Activated gamma-delta T cell treated with Interleukin-2 at 50 U/mL for 16 hours (primary cell): ENCODE measurements around the gene TSKU.
"Not testable (repeated sequence)": the region's sequence is repeated elsewhere in the genome, so short reads cannot be mapped to it uniquely, and the experiment has no call there.

Source experiments
- DNase-seq: peaks from one replicate; pipeline ENCODE4 v3.0.0-alpha.2; 2020

The TSKU gene

DNA sequence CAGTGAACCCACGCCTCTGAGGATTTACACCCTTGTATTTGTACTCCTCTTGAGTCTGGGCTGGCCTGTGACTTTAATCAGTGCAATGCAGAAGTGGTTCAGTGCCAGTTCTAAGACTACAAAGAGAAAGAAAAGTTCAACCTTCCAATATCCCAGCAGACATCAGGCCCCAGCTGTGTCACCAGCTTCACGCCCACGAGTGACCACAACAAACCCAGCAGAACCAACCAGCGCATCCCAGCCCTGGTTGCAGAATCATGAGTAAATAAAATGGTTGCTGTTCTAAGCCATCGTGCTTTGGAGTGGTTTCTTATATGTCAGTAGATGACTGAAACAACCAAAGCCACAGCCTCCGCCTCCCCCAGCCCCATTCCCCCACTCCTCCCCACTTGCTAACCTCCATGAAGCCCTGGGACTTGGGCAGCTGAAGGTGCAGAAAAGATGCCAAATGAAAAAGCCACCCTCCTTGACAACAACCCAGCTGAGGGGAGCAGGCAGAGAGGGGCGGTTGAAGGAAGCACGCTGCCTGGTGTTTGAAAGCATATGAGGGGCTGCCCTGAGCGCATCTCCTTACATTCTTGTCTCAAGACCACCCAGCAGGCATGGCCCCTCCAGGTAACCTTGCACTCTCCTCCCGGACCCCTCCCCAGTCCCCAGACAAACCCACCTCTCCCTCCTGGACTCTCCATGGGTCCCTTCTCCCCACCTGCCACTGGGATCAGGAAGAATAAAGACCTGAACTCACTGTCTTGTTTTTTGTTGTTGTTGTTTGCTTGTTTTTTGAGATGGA, 20.9 kb downstream of the TSKU start:
- DNase-seq = no peak

DNA sequence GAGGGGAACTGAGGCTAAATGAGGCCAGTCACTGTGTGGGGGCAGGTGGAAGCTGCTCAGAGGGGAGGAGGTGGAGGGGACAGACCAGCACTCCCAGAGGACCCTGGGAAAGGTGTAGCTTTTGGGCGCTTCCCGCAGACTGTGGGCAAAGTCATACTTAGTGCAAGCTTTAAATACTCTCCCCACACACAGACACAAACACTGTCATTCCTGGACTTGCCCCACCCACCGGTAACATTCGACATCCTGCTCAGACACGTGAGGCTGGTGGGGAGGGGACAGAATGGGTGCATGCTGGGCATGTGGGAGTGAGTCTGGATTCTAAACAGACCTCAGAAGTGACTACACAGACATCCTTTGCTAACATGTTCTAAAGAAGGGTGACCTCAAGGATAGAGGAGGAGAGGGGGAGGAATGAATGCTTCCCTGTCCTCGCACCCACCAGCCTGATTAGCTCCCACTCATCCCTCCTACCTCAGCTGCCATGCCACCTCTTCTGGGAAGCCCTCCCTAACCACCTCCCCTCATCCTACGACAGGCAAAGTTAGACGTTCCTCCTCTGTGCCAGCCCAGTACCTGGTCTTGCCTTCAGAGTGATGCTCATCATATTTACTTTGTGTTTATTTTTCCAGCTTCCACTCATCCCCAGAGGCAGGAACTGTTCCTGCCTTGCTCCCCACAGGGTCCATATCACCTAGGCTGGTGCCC, 22.2 kb downstream of the TSKU start:
- DNase-seq = no peak

- DNase-seq = no peak
These were observed 23.0 kb downstream of the TSKU start for GRCh38 chr11:76806131-76806530.

DNA sequence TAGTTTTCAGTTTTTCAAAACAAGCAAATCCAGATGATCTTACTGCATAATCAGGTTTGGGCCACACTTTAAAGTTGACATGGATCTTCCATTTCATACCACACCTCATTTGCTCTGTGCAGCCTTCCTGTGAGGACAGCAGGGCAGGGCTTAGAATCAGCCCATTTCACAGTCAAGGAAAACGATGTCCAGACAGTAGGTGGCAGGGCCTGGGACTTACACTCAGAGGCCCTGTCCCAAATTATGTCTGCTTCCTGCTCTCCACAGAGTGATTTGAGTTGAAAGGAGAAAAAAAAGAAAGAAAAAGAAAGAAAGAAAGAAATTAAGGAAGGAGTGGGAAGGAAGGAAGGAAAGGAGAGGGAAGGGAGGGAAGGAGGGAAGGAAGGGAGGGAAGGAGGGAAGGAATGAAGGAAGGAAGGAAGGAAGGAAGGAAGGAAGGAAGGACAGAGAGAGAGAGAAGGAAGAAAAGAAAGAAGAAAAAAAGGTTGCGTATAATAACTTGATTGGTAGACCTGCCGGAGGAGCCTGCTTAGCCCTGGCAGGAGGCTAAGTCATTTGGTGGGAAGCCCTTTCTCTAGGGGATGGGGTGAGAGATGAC, 23.6 kb downstream of the TSKU start:
- DNase-seq = no peak

DNA sequence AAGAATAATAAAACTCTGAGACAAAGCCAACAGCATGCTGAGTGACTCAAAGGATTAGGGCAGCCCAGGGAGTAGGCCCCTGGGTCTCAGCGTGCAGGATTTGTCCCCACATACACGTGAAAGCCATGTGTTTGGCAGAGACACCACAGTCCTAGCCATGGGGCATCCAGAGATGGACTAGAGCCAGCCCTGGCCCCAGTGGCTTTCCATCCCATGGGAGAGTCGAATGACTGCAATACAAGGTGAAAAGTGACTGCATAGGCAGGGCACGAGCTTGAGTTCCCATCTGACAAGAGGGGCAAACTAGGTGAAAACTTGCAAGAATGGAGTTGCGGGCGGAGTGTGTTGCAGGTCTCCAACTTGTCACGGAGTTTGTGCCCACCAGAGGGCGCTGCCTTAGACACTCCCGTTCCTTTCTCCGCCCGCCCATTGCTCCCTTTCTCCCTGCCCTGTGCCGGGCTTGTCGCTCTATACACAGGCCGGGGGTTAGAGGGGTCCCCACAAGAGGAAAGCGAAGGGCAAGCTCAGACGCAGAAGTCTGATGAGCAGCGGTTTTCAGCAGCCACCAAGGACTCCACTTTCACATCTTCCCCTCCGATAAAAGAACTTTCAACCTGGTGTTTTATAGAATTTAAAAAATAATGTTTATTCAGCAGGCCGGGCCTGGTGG, 24.2 kb downstream of the TSKU start:
- peak; percentile 47 for DNase-seq

GRCh38 chr11:76808171-76808570, 25.0 kb downstream of the TSKU start:
- DNase-seq = no peak

- no peak for DNase-seq
These were observed 25.8 kb downstream of the TSKU start for GRCh38 chr11:76808996-76809395.

DNA sequence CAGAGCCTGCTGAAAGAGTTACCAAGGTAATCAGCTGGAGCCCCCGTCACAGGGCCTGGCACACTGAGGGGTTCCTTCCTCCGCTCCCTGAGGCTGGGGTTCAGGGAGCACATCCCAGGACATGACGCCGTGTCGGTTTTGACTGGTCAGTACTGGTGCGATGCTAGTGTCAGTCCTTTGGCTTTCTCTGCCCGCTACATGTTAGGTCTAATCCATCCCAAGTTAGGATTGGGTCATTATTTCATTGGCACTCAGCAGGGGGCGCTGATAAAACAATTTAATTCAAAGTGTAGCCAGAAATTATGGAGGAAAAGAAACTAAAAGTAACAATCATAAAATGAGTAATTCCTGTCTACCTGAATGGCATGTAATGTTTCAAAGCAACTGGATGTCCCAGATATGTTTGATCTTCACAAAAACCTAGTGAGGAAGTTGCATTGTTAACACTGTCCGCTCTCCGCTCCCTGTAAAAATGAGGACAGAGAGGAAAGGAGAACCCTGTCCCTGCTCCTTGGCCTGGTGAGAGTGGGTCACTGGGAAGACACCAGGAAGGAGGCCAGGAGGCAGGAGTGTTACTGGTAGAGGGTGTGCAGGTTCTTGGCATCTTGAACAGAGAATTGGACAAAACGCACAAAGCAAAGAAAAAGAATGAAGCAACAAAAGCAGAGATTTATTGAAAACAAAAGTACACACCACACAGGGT, 27.1 kb downstream of the TSKU start:
- DNase-seq = no peak

GRCh38 chr11:76811259-76811658, 28.1 kb downstream of the TSKU start:
- no peak for DNase-seq

- no peak for DNase-seq
These were observed 31.3 kb downstream of the TSKU start for GRCh38 chr11:76814414-76814813.

DNA sequence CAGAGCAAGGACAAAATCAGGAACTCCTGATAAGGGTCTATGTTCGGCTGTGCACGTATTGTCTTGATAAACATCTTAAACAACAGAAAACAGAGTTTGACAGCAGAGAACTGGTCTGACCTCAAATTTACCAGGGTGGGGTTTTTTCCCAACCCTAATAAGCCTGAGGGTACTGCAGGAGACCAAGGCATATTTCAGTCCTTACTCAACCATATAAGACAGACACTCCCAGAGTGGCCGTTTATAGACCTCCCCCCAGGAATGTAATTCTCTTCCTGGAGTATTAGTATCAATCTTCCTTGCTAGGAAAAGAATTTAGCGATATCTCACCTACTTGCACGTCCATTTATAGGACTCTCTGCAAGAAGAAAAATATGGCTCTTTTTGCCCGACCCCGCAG, 32.5 kb downstream of the TSKU start:
- not testable (repeated sequence) for DNase-seq

GRCh38 chr11:76820184-76820566, 37.0 kb downstream of the TSKU start:
- DNase-seq = no peak

DNA sequence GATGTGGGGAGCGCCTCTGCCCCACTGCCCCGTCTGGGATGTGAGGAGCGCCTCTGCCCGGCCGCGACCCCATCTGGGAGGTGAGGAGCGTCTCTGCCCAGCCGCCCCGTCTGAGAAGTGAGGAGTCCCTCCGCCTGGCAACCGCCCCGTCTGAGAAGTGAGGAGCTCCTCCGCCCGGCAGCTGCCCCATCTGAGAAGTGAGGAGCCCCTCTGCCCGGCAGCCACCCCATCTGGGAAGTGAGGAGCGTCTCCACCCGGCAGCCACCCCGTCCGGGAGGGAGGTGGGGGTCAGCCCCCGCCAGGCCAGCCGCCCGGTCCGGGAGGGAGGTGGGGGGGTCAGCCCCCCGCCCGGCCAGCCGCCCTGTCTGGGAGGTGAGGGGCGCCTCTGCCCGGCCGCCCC, 38.2 kb downstream of the TSKU start:
- DNase-seq = not testable (repeated sequence)

- DNase-seq = no peak
These were observed 39.2 kb downstream of the TSKU start for GRCh38 chr11:76822406-76822805.

DNA sequence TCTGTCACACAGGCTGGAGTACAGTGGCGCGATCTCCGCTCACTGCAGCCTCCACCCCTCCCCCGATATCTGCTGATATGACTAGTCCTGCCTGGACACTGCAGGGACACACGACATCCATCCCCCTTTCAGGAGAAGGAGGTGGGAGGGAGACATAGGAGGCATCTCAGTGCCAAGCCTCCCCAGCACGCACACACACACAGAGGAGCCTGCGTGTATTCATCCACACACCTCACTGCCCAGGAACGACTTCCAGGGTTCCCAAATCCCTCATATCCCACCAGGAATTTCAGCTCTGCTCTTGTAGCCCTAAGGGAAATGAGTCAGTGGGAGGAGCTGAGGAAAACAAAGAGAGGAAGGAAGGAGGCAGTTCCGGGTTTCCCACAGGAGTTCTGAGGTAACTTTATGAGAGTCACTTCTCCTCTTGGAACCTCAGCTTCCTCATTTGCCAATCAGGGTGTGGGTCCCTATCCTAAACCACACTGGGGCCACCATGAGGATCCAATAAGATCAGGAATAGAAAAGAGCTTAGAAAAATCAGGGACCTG, 40.4 kb downstream of the TSKU start:
- DNase-seq = no peak

- DNase-seq = no peak
These were observed 41.2 kb downstream of the TSKU start for GRCh38 chr11:76824083-76824939.

DNA sequence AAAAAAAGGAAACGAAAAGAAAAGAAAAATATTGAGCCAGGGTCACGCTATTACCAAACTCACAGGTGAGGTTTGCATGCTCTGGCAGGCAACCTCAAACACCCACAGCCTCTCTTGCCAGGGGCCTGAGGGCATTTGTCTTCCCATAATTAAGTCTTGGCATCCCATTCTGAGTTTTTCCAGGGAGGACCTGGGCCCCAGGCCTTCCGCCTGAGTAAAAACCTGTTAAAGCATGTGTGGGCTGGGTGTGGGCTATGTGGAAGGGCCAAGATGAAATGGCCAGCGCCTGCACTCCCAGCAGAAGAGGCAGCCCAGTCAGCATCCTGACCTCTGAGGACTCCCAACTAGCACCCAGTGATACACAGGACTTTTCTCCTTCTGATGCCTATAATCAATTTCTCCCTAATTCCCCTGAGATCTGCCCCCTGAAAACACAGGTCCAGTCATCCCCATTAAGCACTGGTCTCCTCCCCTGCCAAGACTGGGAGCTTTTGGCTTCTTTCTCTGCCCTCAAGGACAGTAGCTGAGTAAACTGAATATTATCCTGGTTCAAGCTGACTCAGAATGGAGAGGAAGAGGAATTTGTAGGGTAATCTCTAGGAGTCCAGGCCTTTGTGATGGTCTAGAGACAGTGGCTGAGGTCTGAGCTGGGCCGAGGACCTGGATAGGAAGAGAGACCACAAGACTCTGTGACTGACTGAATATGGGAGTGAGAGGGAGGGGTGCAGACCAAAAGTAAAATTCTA, 42.0 kb downstream of the TSKU start:
- DNase-seq = no peak

GRCh38 chr11:76825726-76826396, 42.7 kb downstream of the TSKU start:
- no peak for DNase-seq

- not testable (repeated sequence) for DNase-seq
These were observed 43.4 kb downstream of the TSKU start for GRCh38 chr11:76826508-76826907.

GRCh38 chr11:76827005-76827404, 43.8 kb downstream of the TSKU start:
- not testable (repeated sequence) for DNase-seq
